IMR-90 (cell line): ENCODE results near the gene EXT2. TPM values are rescaled to one million over a fixed set of nuclear protein-coding genes. Genes with fewer than 3 reads are reported as not detected.

Experiments
- ATAC-seq: fragments of 200-7000 bp; cut with Tn5 transposase; 2 replicates; pipeline ENCODE4 v1.9.1; 2020; ENCODE audit warnings: low read depth, mild to moderate bottlenecking, moderate library complexity
- BruUV-seq: library from RNA; stranded (reverse); fragments of 400-500 nt; replicated peaks from 2 replicates; lab custom pipeline; 2021; lab: Mats Ljungman, UMichigan
- CTCF ChIA-PET: fragments of 300-600 bp; formaldehyde crosslinking; extraction: SDS; loops from one replicate; lab custom pipeline; 2021; ENCODE audit warnings: antibody characterized with exemption; lab: Yijun Ruan, JAX
- POLR2A ChIA-PET: fragments of 300-600 bp; sonication (Branson Sonifier 250); formaldehyde crosslinking; loops from one replicate; lab custom pipeline; 2022; ENCODE audit warnings: antibody characterized with exemption; ENCODE audit not compliant: unreplicated experiment; lab: Charles Lee
- DNase-seq: peaks from one replicate; pipeline ENCODE4 v3.0.0; 2013
- H2AFZ ChIP-seq: replicated peaks from 2 replicates; pipeline ENCODE3; 2013; ENCODE audit warnings: low read length, mild to moderate bottlenecking; ENCODE audit not compliant: poor library complexity
- H2AK5ac ChIP-seq: 2 replicates; pipeline ENCODE4 v1.6.1; 2013; ENCODE audit warnings: low read depth, low read length, inconsistent platforms
- H2AK9ac ChIP-seq: replicated peaks from 2 replicates; pipeline ENCODE3; 2013; ENCODE audit warnings: mild to moderate bottlenecking, low read depth, low read length, moderate library complexity; ENCODE audit not compliant: poor library complexity
- H2BK120ac ChIP-seq: 2 replicates; pipeline ENCODE4 v1.6.1; 2013; ENCODE audit warnings: low read depth, low read length, inconsistent platforms
- H2BK15ac ChIP-seq: 3 replicates; pipeline ENCODE4 v1.6.1; 2013; ENCODE audit warnings: low read depth, low read length, inconsistent platforms
- H2BK20ac ChIP-seq: 2 replicates; pipeline ENCODE4 v1.6.1; 2013; ENCODE audit warnings: low read depth, mild to moderate bottlenecking, inconsistent platforms, low read length, moderate library complexity
- H2BK5ac ChIP-seq: 2 replicates; pipeline ENCODE4 v1.6.1; 2013; ENCODE audit warnings: mild to moderate bottlenecking, low read depth, low read length, inconsistent platforms; ENCODE audit not compliant: poor library complexity, severe bottlenecking
- H3K14ac ChIP-seq: replicated peaks from 2 replicates; pipeline ENCODE4 v1.6.1; 2013; ENCODE audit warnings: low read depth, low read length, inconsistent platforms
- H3K18ac ChIP-seq: 2 replicates; pipeline ENCODE4 v1.6.1; 2013; ENCODE audit warnings: low read depth, low read length, control low read depth
- H3K23ac ChIP-seq: 2 replicates; pipeline ENCODE4 v1.6.1; 2013; ENCODE audit warnings: low read depth, low read length, inconsistent platforms
- H3K27ac ChIP-seq: 2 replicates; pipeline ENCODE4 v1.5.1; 2013; ENCODE audit warnings: mild to moderate bottlenecking, control low read depth, low read length; ENCODE audit not compliant: insufficient read depth
- H3K27me3 ChIP-seq: 2 replicates; pipeline ENCODE4 v1.6.1; 2013; ENCODE audit warnings: low read length; ENCODE audit not compliant: control insufficient read depth, insufficient read depth
- H3K36me3 ChIP-seq: 2 replicates; pipeline ENCODE4 v1.6.1; 2013; ENCODE audit warnings: low read length, mixed read lengths; ENCODE audit not compliant: control insufficient read depth, insufficient read depth
- H3K4ac ChIP-seq: 2 replicates; pipeline ENCODE4 v1.6.1; 2013; ENCODE audit warnings: low read depth, low read length, inconsistent platforms
- H3K4me1 ChIP-seq: 2 replicates; pipeline ENCODE4 v1.6.1; 2013; ENCODE audit warnings: low read length, mixed read lengths; ENCODE audit not compliant: control insufficient read depth, insufficient read depth
- H3K4me2 ChIP-seq: 2 replicates; pipeline ENCODE4 v1.6.1; 2013; ENCODE audit warnings: low read depth, mild to moderate bottlenecking, control low read depth, low read length, moderate library complexity
- H3K4me3 ChIP-seq: 2 replicates; pipeline ENCODE4 v1.5.1; 2013; ENCODE audit warnings: low read depth, mild to moderate bottlenecking, control low read depth, low read length, moderate library complexity; ENCODE audit not compliant: insufficient read depth
- H3K56ac ChIP-seq: 2 replicates; pipeline ENCODE4 v1.6.1; 2013; ENCODE audit warnings: low read length, inconsistent platforms; ENCODE audit not compliant: insufficient read depth; ENCODE audit errors: extremely low read depth
- H3K79me1 ChIP-seq, 2 experiments: 2 replicates each; pipeline ENCODE4 v1.6.1; 2013; ENCODE audit warnings: low read length in 2 of 2, inconsistent platforms in 1 of 2, low read depth in 1 of 2
- H3K9ac ChIP-seq: 2 replicates; pipeline ENCODE4 v1.6.1; 2013; ENCODE audit warnings: low read depth, low read length, control low read depth
- H3K9me1 ChIP-seq: 2 replicates; pipeline ENCODE4 v1.6.1; 2013; ENCODE audit warnings: low read length, inconsistent platforms; ENCODE audit not compliant: insufficient read depth
- H3K9me3 ChIP-seq: 2 replicates; pipeline ENCODE4 v1.6.1; 2013; ENCODE audit warnings: low read length; ENCODE audit not compliant: control insufficient read depth, insufficient read depth
- H4K20me1 ChIP-seq: 2 replicates; pipeline ENCODE4 v1.6.1; 2013; ENCODE audit warnings: low read length, inconsistent platforms; ENCODE audit not compliant: insufficient read depth
- H4K5ac ChIP-seq: 2 replicates; pipeline ENCODE4 v1.6.1; 2013; ENCODE audit warnings: mild to moderate bottlenecking, low read depth, low read length, control low read depth
- H4K8ac ChIP-seq, 2 experiments: 2 replicates each; pipeline ENCODE4 v1.6.1; 2013; ENCODE audit warnings: low read depth in 2 of 2, low read length in 2 of 2, control low read depth in 1 of 2, inconsistent platforms in 1 of 2
- H4K91ac ChIP-seq: 2 replicates; pipeline ENCODE4 v1.6.1; 2013; ENCODE audit warnings: low read depth, low read length, inconsistent platforms; ENCODE audit not compliant: insufficient read depth
- BHLHE40 ChIP-seq: fragments of 150-350 bp; IDR thresholded peaks from 2 replicates; pipeline ENCODE4 v1.6.1; 2016; ENCODE audit warnings: mild to moderate bottlenecking, low read depth, low read length
- CEBPB ChIP-seq: IDR thresholded peaks from 2 replicates; pipeline ENCODE4 v1.6.1; 2012; ENCODE audit warnings: low read depth, low read length, improper control_type of control experiment
- CHD1 ChIP-seq: IDR thresholded peaks from 2 replicates; pipeline ENCODE4 v1.6.1; 2012; ENCODE audit warnings: low read depth, low read length, improper control_type of control experiment
- FOS ChIP-seq: fragments of 150-350 bp; IDR thresholded peaks from 2 replicates; pipeline ENCODE4 v1.6.1; 2016; ENCODE audit warnings: low read depth, low read length
- MAFK ChIP-seq: IDR thresholded peaks from 2 replicates; pipeline ENCODE4 v1.6.1; 2012; ENCODE audit warnings: low read depth, low read length, improper control_type of control experiment
- MAZ ChIP-seq: IDR thresholded peaks from 2 replicates; pipeline ENCODE4 v1.6.1; 2012; ENCODE audit warnings: low read depth, mild to moderate bottlenecking, low read length, improper control_type of control experiment, moderate library complexity, borderline replicate concordance
- MXI1 ChIP-seq: IDR thresholded peaks from 2 replicates; pipeline ENCODE4 v1.6.1; 2012; ENCODE audit warnings: low read depth, mild to moderate bottlenecking, low read length, moderate library complexity, borderline replicate concordance
- NFE2L2 ChIP-seq: fragments of 150-350 bp; IDR thresholded peaks from 2 replicates; pipeline ENCODE4 v1.6.1; 2016; ENCODE audit warnings: low read depth, mild to moderate bottlenecking, low read length
- POLR2A ChIP-seq: IDR thresholded peaks from 2 replicates; pipeline ENCODE4 v1.6.1; 2012; ENCODE audit warnings: mild to moderate bottlenecking, low read depth, low read length
- RAD21 ChIP-seq: IDR thresholded peaks from 2 replicates; pipeline ENCODE4 v1.6.1; 2012; ENCODE audit warnings: low read length, improper control_type of control experiment
- RCOR1 ChIP-seq: IDR thresholded peaks from 2 replicates; pipeline ENCODE4 v1.6.1; 2012; ENCODE audit warnings: mild to moderate bottlenecking, low read length, improper control_type of control experiment; ENCODE audit not compliant: insufficient replicate concordance
- RFX5 ChIP-seq: IDR thresholded peaks from 2 replicates; pipeline ENCODE4 v1.8.0; 2012; ENCODE audit warnings: low read depth, mild to moderate bottlenecking, low read length, moderate library complexity
- SMC3 ChIP-seq: fragments of 150-350 bp; IDR thresholded peaks from 2 replicates; pipeline ENCODE4 v1.6.1; 2016; ENCODE audit warnings: low read depth, mild to moderate bottlenecking, antibody characterized with exemption, low read length, moderate library complexity
- WGBS, 2 experiments: methylation state at CpG; one replicate each; pipeline versions ENCODE4 v1.1.5 to v1.1.7; 2013; ENCODE audit warnings: missing lambda C conversion rate in 2 of 2; ENCODE audit not compliant: insufficient read length in 1 of 2; ENCODE audit errors: extremely low coverage in 2 of 2; 5-methylcytosine and 5-hydroxymethylcytosine counted together
- dilution Hi-C: fragments of 300-500 bp; cut with HindIII; formaldehyde crosslinking; loops from one replicate; pipeline ENCODE4 v1.14.3; 2018; ENCODE audit warnings: low sequenced_read_pairs; ENCODE audit not compliant: unreplicated experiment
- in situ Hi-C: fragments of 300-500 bp; cut with MboI; formaldehyde crosslinking; loops from 3 replicates; pipeline ENCODE4 v1.14.3; 2019; ENCODE audit warnings: low sequenced_read_pairs, inconsistent platforms, mixed read lengths
- intact Hi-C: fragments of 100-400 bp; cut with micrococcal nuclease; formaldehyde crosslinking; loops from 2 replicates; pipeline ENCODE4 v1.10.0; 2022
- polyA plus RNA-seq, 3 experiments: library from polyadenylated mRNA; depleted of rRNA; stranded (reverse); fragments of >200 nt; gene quantifications; 2 replicates each; pipeline ENCODE4 v1.2.3, GENCODE V29; 2012; ENCODE audit warnings: low replicate concordance in 1 of 3
- total RNA-seq: library from RNA; depleted of rRNA; stranded (reverse); fragments of >200 nt; gene quantifications from 2 replicates; pipeline ENCODE4 v1.2.3, GENCODE V29; 2012
- TF ChIP-seq, protein P1 (sequence below): fragments of 150-350 bp; IDR thresholded peaks from 2 replicates; pipeline ENCODE4 v1.6.1; 2017; ENCODE audit warnings: mild to moderate bottlenecking, antibody characterized with exemption, low read length, low read depth
- TF ChIP-seq, protein P2 (sequence below): conservative IDR thresholded peaks from 2 replicates; pipeline ENCODE4 v1.5.1; 2012; ENCODE audit warnings: mild to moderate bottlenecking, low read depth, low read length, improper control_type of control experiment
- TF ChIP-seq, protein P3 (sequence below): fragments of 150-350 bp; IDR thresholded peaks from 2 replicates; pipeline ENCODE4 v1.6.1; 2016; ENCODE audit warnings: low read depth, mild to moderate bottlenecking, low read length, moderate library complexity, borderline replicate concordance

EXT2 gene
- total and polyA plus RNA-seq, 2 of the 4 experiments (the other 2 are of a cell fraction) = 75.0 to 85.3 TPM

- H2BK15ac ChIP-seq = no peak overlapping the region
- BruUV-seq = no TSS peak
- ATAC-seq (no peak), DNase-seq (no peak)
- H2AK5ac ChIP-seq = no peak overlapping the region
- H2BK120ac ChIP-seq = no peak overlapping the region
- no peak overlapping the region for H3K56ac ChIP-seq
- H3K27me3 ChIP-seq = no peaks in the 10 kb centered on the region
- dilution Hi-C loops = no loop called here
- no peak overlapping the region for H3K4me3 ChIP-seq
- H4K20me1 ChIP-seq = no peaks in the 10 kb centered on the region; the same call in 1 of the 2 replicates
- intact Hi-C loops = loop anchor here (5.0 kb wide), 1 partner anchor 361 kb away; no protein-coding TSS in a partner anchor
- H3K9me1 ChIP-seq = peaks cover 8% of the 10 kb centered on the region
- no peak overlapping the region for H2AFZ ChIP-seq
- no peak overlapping the region for H3K4me2 ChIP-seq
- no peak overlapping the region for H3K27ac ChIP-seq
- no peak overlapping the region for H3K23ac ChIP-seq
- no peak overlapping the region for H3K9ac ChIP-seq
- no peak overlapping the region for H3K4ac ChIP-seq
- no peak overlapping the region for H4K91ac ChIP-seq
- peaks cover 8% of the 10 kb centered on the region for H3K4me1 ChIP-seq
- no peak overlapping the region for H3K18ac ChIP-seq
- in situ Hi-C loops = no loop called here
- no peaks in the 10 kb centered on the region for H3K9me3 ChIP-seq
- no peaks in the 10 kb centered on the region for H3K36me3 ChIP-seq
- no peak overlapping the region for H3K14ac ChIP-seq
- H2BK5ac ChIP-seq = no peak overlapping the region
- H3K79me1 ChIP-seq = peaks cover 0 to 4% of the 10 kb centered on the region in 2 experiments; a peak in 2 of 4 replicates
- H2BK20ac ChIP-seq = no peak overlapping the region
- H4K5ac ChIP-seq = no peak overlapping the region
- no peak overlapping the region for H4K8ac ChIP-seq
- no peak overlapping the region for H2AK9ac ChIP-seq
- WGBS, 2 experiments = no CpG with 5 or more reads among the region's 5 CpGs
- TF ChIP-seq MAZ (no peak), POLR2A (no peak), MAFK (no peak), CEBPB (no peak), FOS (no peak), SMC3 (no peak), RAD21 (no peak), RFX5 (no peak), MXI1 (no peak), CHD1 (no peak), NFE2L2 (no peak), RCOR1 (no peak), BHLHE40 (no peak)
- TF ChIP-seq, protein P1, sequence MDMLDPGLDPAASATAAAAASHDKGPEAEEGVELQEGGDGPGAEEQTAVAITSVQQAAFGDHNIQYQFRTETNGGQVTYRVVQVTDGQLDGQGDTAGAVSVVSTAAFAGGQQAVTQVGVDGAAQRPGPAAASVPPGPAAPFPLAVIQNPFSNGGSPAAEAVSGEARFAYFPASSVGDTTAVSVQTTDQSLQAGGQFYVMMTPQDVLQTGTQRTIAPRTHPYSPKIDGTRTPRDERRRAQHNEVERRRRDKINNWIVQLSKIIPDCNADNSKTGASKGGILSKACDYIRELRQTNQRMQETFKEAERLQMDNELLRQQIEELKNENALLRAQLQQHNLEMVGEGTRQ = no peak
- TF ChIP-seq, protein P2, sequence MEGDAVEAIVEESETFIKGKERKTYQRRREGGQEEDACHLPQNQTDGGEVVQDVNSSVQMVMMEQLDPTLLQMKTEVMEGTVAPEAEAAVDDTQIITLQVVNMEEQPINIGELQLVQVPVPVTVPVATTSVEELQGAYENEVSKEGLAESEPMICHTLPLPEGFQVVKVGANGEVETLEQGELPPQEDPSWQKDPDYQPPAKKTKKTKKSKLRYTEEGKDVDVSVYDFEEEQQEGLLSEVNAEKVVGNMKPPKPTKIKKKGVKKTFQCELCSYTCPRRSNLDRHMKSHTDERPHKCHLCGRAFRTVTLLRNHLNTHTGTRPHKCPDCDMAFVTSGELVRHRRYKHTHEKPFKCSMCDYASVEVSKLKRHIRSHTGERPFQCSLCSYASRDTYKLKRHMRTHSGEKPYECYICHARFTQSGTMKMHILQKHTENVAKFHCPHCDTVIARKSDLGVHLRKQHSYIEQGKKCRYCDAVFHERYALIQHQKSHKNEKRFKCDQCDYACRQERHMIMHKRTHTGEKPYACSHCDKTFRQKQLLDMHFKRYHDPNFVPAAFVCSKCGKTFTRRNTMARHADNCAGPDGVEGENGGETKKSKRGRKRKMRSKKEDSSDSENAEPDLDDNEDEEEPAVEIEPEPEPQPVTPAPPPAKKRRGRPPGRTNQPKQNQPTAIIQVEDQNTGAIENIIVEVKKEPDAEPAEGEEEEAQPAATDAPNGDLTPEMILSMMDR = no peak
- TF ChIP-seq, protein P3, sequence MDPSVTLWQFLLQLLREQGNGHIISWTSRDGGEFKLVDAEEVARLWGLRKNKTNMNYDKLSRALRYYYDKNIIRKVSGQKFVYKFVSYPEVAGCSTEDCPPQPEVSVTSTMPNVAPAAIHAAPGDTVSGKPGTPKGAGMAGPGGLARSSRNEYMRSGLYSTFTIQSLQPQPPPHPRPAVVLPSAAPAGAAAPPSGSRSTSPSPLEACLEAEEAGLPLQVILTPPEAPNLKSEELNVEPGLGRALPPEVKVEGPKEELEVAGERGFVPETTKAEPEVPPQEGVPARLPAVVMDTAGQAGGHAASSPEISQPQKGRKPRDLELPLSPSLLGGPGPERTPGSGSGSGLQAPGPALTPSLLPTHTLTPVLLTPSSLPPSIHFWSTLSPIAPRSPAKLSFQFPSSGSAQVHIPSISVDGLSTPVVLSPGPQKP = no peak
- ChIA-PET POLR2A (interaction anchor here (0.6 kb wide), 1 partner anchor 42 kb away, joined by 4 read pairs; no protein-coding TSS in a partner anchor), CTCF (no interaction called here)
Observed at GRCh38 chr11:44176546-44177213, 81.2 kb downstream of the EXT2 start.
